Stimulated activated CD4-positive, alpha-beta T cell treated with anti-CD3 and anti-CD28 coated beads, Interleukin-12 subunit alpha, Interleukin-12 subunit beta, amount 100 ng/mL, for 4 hours (primary cell): Measurements from ENCODE around the gene GNLY.
A peak's percentile ranks its signal among the peaks of the same experiment; 100 is the strongest.
"Not testable (repeated sequence)": the region's sequence is repeated elsewhere in the genome, so short reads cannot be mapped to it uniquely, and the experiment has no call there.

Experiments
- DNase-seq: peaks from one replicate; pipeline ENCODE4 v3.0.0-alpha.2; 2020

Gene GNLY

GRCh38 chr2:85711578-85712060 lies 17.5 kb downstream of the GNLY start:
- no peak for DNase-seq

- no peak for DNase-seq
Measured at GRCh38 chr2:85712336-85712735, 18.2 kb downstream of the GNLY start.

GRCh38 chr2:85712849-85713612 lies 18.9 kb downstream of the GNLY start:
- DNase-seq, result no peak

- DNase-seq, result no peak
Measured at GRCh38 chr2:85713836-85714235, 19.7 kb downstream of the GNLY start.

GRCh38 chr2:85714421-85714820 lies 20.3 kb downstream of the GNLY start:
- not testable (repeated sequence) for DNase-seq

- DNase-seq, result no peak
Measured at GRCh38 chr2:85714841-85715240, 20.7 kb downstream of the GNLY start.

- DNase-seq, result no peak
Measured at GRCh38 chr2:85716346-85716914, 22.3 kb downstream of the GNLY start.

- DNase-seq, result no peak
Measured at GRCh38 chr2:85717308-85718008, 23.3 kb downstream of the GNLY start.

- DNase-seq, result no peak
Measured at GRCh38 chr2:85718009-85718391, 23.8 kb downstream of the GNLY start.

- no peak for DNase-seq
Measured at GRCh38 chr2:85718885-85719492, 24.8 kb downstream of the GNLY start.

GRCh38 chr2:85719609-85720240 lies 25.6 kb downstream of the GNLY start:
- DNase-seq, result no peak

- no peak for DNase-seq
Measured at GRCh38 chr2:85720533-85720932, 26.4 kb downstream of the GNLY start.

GRCh38 chr2:85721641-85722040 lies 27.5 kb downstream of the GNLY start:
- no peak for DNase-seq

- no peak for DNase-seq
Measured at GRCh38 chr2:85722519-85722918, 28.4 kb downstream of the GNLY start.

GRCh38 chr2:85723707-85724360 lies 29.7 kb downstream of the GNLY start:
- no peak for DNase-seq

- no peak for DNase-seq
Measured at GRCh38 chr2:85724731-85725181, 30.6 kb downstream of the GNLY start.

GRCh38 chr2:85725451-85725850 lies 31.3 kb downstream of the GNLY start:
- no peak for DNase-seq

- no peak for DNase-seq
Measured at GRCh38 chr2:85727798-85728197, 33.6 kb downstream of the GNLY start.

- no peak for DNase-seq
Measured at GRCh38 chr2:85728342-85728741, 34.2 kb downstream of the GNLY start.

- peak; percentile 79 for DNase-seq
Measured at GRCh38 chr2:85728883-85729824, 35.0 kb downstream of the GNLY start.

GRCh38 chr2:85729825-85730510 lies 35.8 kb downstream of the GNLY start:
- no peak for DNase-seq
